HEK293 (cell line): ENCODE measurements around the gene FOXO6.
A peak's percentile ranks its signal among the peaks of the same experiment; 100 is the strongest.

Experiments
- CTCF ChIA-PET: fragments of 350-600 bp; formaldehyde crosslinking; extraction: SDS; loops from one replicate; lab custom pipeline; 2021; ENCODE audit warnings: antibody characterized with exemption; lab: Yijun Ruan, JAX
- POLR2A ChIA-PET: fragments of 300-600 bp; formaldehyde crosslinking; extraction: SDS; loops from one replicate; lab custom pipeline; 2020; ENCODE audit warnings: antibody characterized with exemption, inconsistent platforms; lab: Yijun Ruan, JAX
- H3K27ac ChIP-seq: fragments of 200-500 bp; sonication (Bioruptor generic); 2 replicates; pipeline ENCODE4 v1.5.1; 2014; ENCODE audit warnings: low read depth, low read length, control low read depth, inconsistent platforms; ENCODE audit errors: extremely low read depth
- H3K36me3 ChIP-seq, 2 experiments: fragments of 200-500 bp in 1 of 2; sonication (Bioruptor generic) in 1 of 2; 1 replicate in 1 of 2; 2 replicates in 1 of 2; pipeline ENCODE4 v1.5.1; 2014 to 2017; ENCODE audit warnings: inconsistent platforms in 2 of 2, low read length in 2 of 2; ENCODE audit not compliant: control insufficient read depth in 2 of 2, insufficient read depth in 1 of 2
- H3K4me1 ChIP-seq: fragments of 200-500 bp; sonication (Bioruptor generic); 2 replicates; pipeline ENCODE4 v1.5.1; 2014; ENCODE audit warnings: mild to moderate bottlenecking, low read length, inconsistent platforms; ENCODE audit not compliant: control insufficient read depth, insufficient read depth
- H3K4me3 ChIP-seq: 2 replicates; pipeline ENCODE4 v1.5.1; 2011; ENCODE audit warnings: low read depth, mild to moderate bottlenecking, control low read depth, low read length, moderate library complexity
- H3K9me3 ChIP-seq: fragments of 200-500 bp; sonication (Bioruptor generic); 2 replicates; pipeline ENCODE4 v1.5.1; 2014; ENCODE audit warnings: low read depth, low read length, inconsistent platforms; ENCODE audit not compliant: control insufficient read depth, insufficient read depth
- BCL11A ChIP-seq: fragments of 450-650 bp; formaldehyde crosslinking; IDR thresholded peaks from 2 replicates; pipeline ENCODE4 v1.5.1; 2016; ENCODE audit warnings: low read depth, missing biosample characterization, missing genetic modification characterization
- EGR2 ChIP-seq: fragments of 450-650 bp; formaldehyde crosslinking; IDR thresholded peaks from 2 replicates; pipeline ENCODE4 v1.5.1; 2016; ENCODE audit warnings: low read depth, missing biosample characterization, missing genetic modification characterization
- GLIS1 ChIP-seq: fragments of 450-650 bp; formaldehyde crosslinking; IDR thresholded peaks from 2 replicates; pipeline ENCODE4 v1.5.1; 2016; ENCODE audit warnings: missing biosample characterization, missing genetic modification characterization
- GLIS2 ChIP-seq: fragments of 450-650 bp; formaldehyde crosslinking; IDR thresholded peaks from 2 replicates; pipeline ENCODE4 v1.5.1; 2016; ENCODE audit warnings: missing biosample characterization, missing genetic modification characterization
- INSM2 ChIP-seq: fragments of 450-650 bp; formaldehyde crosslinking; IDR thresholded peaks from 2 replicates; pipeline ENCODE4 v1.5.1; 2016; ENCODE audit warnings: missing biosample characterization, missing genetic modification characterization
- KLF16 ChIP-seq: fragments of 450-650 bp; formaldehyde crosslinking; IDR thresholded peaks from 2 replicates; pipeline ENCODE4 v1.5.1; 2017; ENCODE audit warnings: missing biosample characterization, missing genetic modification characterization
- KLF17 ChIP-seq: fragments of 450-650 bp; formaldehyde crosslinking; IDR thresholded peaks from 2 replicates; pipeline ENCODE4 v1.5.1; 2016; ENCODE audit warnings: missing biosample characterization, missing genetic modification characterization
- PRDM4 ChIP-seq: fragments of 450-650 bp; formaldehyde crosslinking; IDR thresholded peaks from 2 replicates; pipeline ENCODE4 v1.5.1; 2017; ENCODE audit warnings: missing biosample characterization, missing genetic modification characterization
- REST ChIP-seq: fragments of 450-650 bp; formaldehyde crosslinking; IDR thresholded peaks from 2 replicates; pipeline ENCODE4 v1.5.1; 2016; ENCODE audit warnings: missing biosample characterization, missing genetic modification characterization
- SCRT1 ChIP-seq: fragments of 450-650 bp; formaldehyde crosslinking; IDR thresholded peaks from 2 replicates; pipeline ENCODE4 v1.5.1; 2016; ENCODE audit warnings: missing biosample characterization, missing genetic modification characterization, borderline replicate concordance
- TRIM28 ChIP-seq: IDR thresholded peaks from 2 replicates; pipeline ENCODE4 v1.6.1; 2011; ENCODE audit warnings: low read length, control low read depth, borderline replicate concordance
- ZBTB10 ChIP-seq: fragments of 450-650 bp; formaldehyde crosslinking; IDR thresholded peaks from 2 replicates; pipeline ENCODE4 v1.5.1; 2016; ENCODE audit warnings: missing biosample characterization, missing genetic modification characterization
- ZBTB20 ChIP-seq: fragments of 450-650 bp; formaldehyde crosslinking; IDR thresholded peaks from 2 replicates; pipeline ENCODE4 v1.5.1; 2016; ENCODE audit warnings: missing biosample characterization, missing genetic modification characterization
- ZBTB48 ChIP-seq: fragments of 450-650 bp; formaldehyde crosslinking; IDR thresholded peaks from 2 replicates; pipeline ENCODE4 v1.5.1; 2016; ENCODE audit warnings: missing biosample characterization, missing genetic modification characterization
- ZBTB8A ChIP-seq: fragments of 450-650 bp; formaldehyde crosslinking; IDR thresholded peaks from 2 replicates; pipeline ENCODE4 v1.5.1; 2016; ENCODE audit warnings: missing biosample characterization, missing genetic modification characterization
- ZFHX2 ChIP-seq: fragments of 450-650 bp; formaldehyde crosslinking; conservative IDR thresholded peaks from 2 replicates; pipeline ENCODE4 v1.5.1; 2016; ENCODE audit warnings: missing biosample characterization, missing genetic modification characterization
- ZFP69B ChIP-seq: fragments of 450-650 bp; formaldehyde crosslinking; IDR thresholded peaks from 2 replicates; pipeline ENCODE4 v1.5.1; 2016; ENCODE audit warnings: missing biosample characterization, missing genetic modification characterization
- ZNF398 ChIP-seq: fragments of 450-650 bp; formaldehyde crosslinking; IDR thresholded peaks from 2 replicates; pipeline ENCODE4 v1.5.1; 2017; ENCODE audit warnings: missing biosample characterization, missing genetic modification characterization
- ZNF423 ChIP-seq: fragments of 450-650 bp; formaldehyde crosslinking; IDR thresholded peaks from 2 replicates; pipeline ENCODE4 v1.5.1; 2016; ENCODE audit warnings: missing biosample characterization, missing genetic modification characterization
- ZNF530 ChIP-seq: fragments of 450-650 bp; formaldehyde crosslinking; IDR thresholded peaks from 2 replicates; pipeline ENCODE4 v1.5.1; 2016; ENCODE audit warnings: low read depth, missing biosample characterization, missing genetic modification characterization

The FOXO6 gene

GRCh38 chr1:41371630-41372599 lies 10.7 kb downstream of the FOXO6 start:
- H3K4me3 ChIP-seq, result no peak overlapping the region
- CTCF ChIA-PET, result interaction anchor here (0.6 to 1.1 kb wide), 2 partner anchors 38 to 46 kb away, joined by 3 to 5 read pairs; no protein-coding TSS in a partner anchor
- TF ChIP-seq REST (tag by site-specific recombination) (no peak), TRIM28 (0 out of 2 replicates have a peak, but pooled peaks have one; percentile 28), PRDM4 (tag by site-specific recombination) (no peak), BCL11A (tag by site-specific recombination) (no peak), ZNF423 (tag by site-specific recombination) (peak; percentile 74), ZBTB20 (tag by site-specific recombination) (peak; percentile 98), ZBTB48 (tag by site-specific recombination) (peak; percentile 37; the same call in 1 of the 2 replicates), ZBTB8A (tag by site-specific recombination) (peak; percentile 69), EGR2 (tag by site-specific recombination) (peak; percentile 38), KLF17 (tag by site-specific recombination) (peak; percentile 74), SCRT1 (tag by site-specific recombination) (no peak), KLF16 (tag by site-specific recombination) (peak; percentile 20; the same call in 1 of the 2 replicates), ZNF530 (tag by site-specific recombination) (no peak), ZFP69B (tag by site-specific recombination) (peak; percentile 87), GLIS1 (tag by site-specific recombination) (peak; percentile 99), ZFHX2 (peak; percentile 31), ZNF398 (peak; percentile 73), ZBTB10 (tag by site-specific recombination) (peak; percentile 34; the same call in 1 of the 2 replicates), GLIS2 (tag by site-specific recombination) (peak; percentile 76), INSM2 (tag by site-specific recombination) (no peak)

More at GRCh38 chr1:41371630-41372599, 10.7 kb downstream of the FOXO6 start:
- H3K4me1 ChIP-seq, result peaks cover 14% of the 10 kb centered on the region
- H3K27ac ChIP-seq, result no peak overlapping the region; the same call in 1 of the 2 replicates
- no peaks in the 10 kb centered on the region for H3K36me3 ChIP-seq
- POLR2A ChIA-PET, result interaction anchor here (1.5 to 2.7 kb wide), 2 partner anchors 11 to 16 kb away, joined by 6 to 17 read pairs; partner anchors contain the start of gene FOXO6
- H3K9me3 ChIP-seq, result no peaks in the 10 kb centered on the region
